Esophagus squamous epithelium (tissue), 5 donors: ENCODE data around the gene SLC25A4. TPM values are rescaled to one million over a fixed set of nuclear protein-coding genes. Genes with fewer than 3 reads are reported as not detected.
A peak's percentile ranks its signal among the peaks of the same experiment; 100 is the strongest.
"Not testable (repeated sequence)": the region's sequence is repeated elsewhere in the genome, so short reads cannot be mapped to it uniquely, and the experiment has no call there.

Source experiments
- DNase-seq: peaks from one replicate; lab custom pipeline; 2025; lab: John Stamatoyannopoulos, UW
- H3K27ac ChIP-seq, 4 donors: fragments of 200-600 bp; sonication (generic); one replicate each; pipeline ENCODE4 v1.5.1; 2016 to 2019; ENCODE audit warnings: mild to moderate bottlenecking in 1 of 4
- H3K27me3 ChIP-seq, 4 donors: fragments of 200-600 bp; sonication (generic); 1 replicate in 3 of 4; 2 replicates in 1 of 4; pipeline versions ENCODE4 v1.5.1 to v1.6.0; 2017 to 2021; ENCODE audit warnings: antibody characterized with exemption in 1 of 4
- H3K36me3 ChIP-seq, 3 donors: fragments of 200-600 bp; sonication (generic); one replicate each; pipeline ENCODE4 v1.5.1; 2016 to 2019
- H3K4me1 ChIP-seq, 3 donors: fragments of 200-600 bp; sonication (generic); one replicate each; pipeline ENCODE4 v1.5.1; 2017 to 2019
- H3K4me3 ChIP-seq, 4 donors: fragments of 200-600 bp; sonication (generic); 1 replicate in 3 of 4; 2 replicates in 1 of 4; pipeline ENCODE4 v1.5.1; 2016 to 2019; ENCODE audit warnings: mild to moderate bottlenecking in 2 of 4, moderate library complexity in 1 of 4
- H3K9me3 ChIP-seq, 3 donors: fragments of 200-600 bp; sonication (generic); one replicate each; pipeline ENCODE4 v1.5.1; 2016 to 2019
- POLR2A ChIP-seq, 4 donors: fragments of 450-650 bp; IDR thresholded peaks; one replicate each; pipeline ENCODE4 v1.6.1; 2017; ENCODE audit warnings: antibody characterized with exemption in 4 of 4, mild to moderate bottlenecking in 4 of 4, moderate library complexity in 3 of 4
- WGBS, 2 donors: methylation state at CpG; one replicate each; pipeline ENCODE4 v1.1.5; 2018; 5-methylcytosine and 5-hydroxymethylcytosine counted together
- intact Hi-C: fragments of 100-400 bp; cut with DNase I; formaldehyde crosslinking; loops from one replicate; pipeline ENCODE4 v1.15.0; 2022
- total RNA-seq, 4 donors: library from RNA; depleted of rRNA; stranded (reverse); fragments of >200 nt; gene quantifications; one replicate each; pipeline ENCODE4 v1.1.0, GENCODE V29; 2016
- TF ChIP-seq, protein P1 (sequence below), 6 experiments: fragments of 450-650 bp in 4 of 6; fragments of 200-600 bp in 2 of 6; sonication (generic) in 2 of 6; IDR thresholded peaks; one replicate each; pipeline ENCODE4 v1.5.1; 2016 to 2019; ENCODE audit warnings: antibody characterized with exemption in 6 of 6, mild to moderate bottlenecking in 4 of 6, moderate library complexity in 4 of 6
- donor health status: DM: yes; HTN: yes; CAD: no.

The SLC25A4 gene
- total RNA-seq, 4 donors from 2014 or later: 12.4 to 24.0 (median 16.3) TPM

DNA sequence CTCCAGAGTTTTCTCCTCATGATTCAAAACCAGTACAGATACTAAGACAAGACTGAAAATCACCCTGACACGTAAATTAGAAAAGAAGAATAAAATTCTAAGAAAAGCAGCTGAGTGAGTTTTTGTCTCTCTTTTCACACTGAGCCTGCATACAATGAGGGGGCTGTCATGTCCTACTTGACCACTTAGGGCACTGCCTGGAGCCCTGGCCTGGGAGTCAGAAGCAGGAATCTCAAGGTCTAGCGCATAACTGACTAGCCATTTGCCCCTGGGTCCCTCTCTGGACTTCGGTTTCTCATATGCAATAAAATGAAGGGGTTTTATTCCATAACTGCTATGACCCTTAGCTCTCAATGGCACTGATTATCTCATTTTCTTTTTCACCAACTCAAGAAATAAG is 36.7 kb upstream of the SLC25A4 start:
- DNase-seq: no peak
- peaks cover 0 to 26% (median 13%) of the 10 kb centered on the region in 3 donors for H3K4me1 ChIP-seq
- intact Hi-C loops: no loop called here
- no peaks in the 10 kb centered on the region for H3K36me3 ChIP-seq
- TF ChIP-seq, protein P1, sequence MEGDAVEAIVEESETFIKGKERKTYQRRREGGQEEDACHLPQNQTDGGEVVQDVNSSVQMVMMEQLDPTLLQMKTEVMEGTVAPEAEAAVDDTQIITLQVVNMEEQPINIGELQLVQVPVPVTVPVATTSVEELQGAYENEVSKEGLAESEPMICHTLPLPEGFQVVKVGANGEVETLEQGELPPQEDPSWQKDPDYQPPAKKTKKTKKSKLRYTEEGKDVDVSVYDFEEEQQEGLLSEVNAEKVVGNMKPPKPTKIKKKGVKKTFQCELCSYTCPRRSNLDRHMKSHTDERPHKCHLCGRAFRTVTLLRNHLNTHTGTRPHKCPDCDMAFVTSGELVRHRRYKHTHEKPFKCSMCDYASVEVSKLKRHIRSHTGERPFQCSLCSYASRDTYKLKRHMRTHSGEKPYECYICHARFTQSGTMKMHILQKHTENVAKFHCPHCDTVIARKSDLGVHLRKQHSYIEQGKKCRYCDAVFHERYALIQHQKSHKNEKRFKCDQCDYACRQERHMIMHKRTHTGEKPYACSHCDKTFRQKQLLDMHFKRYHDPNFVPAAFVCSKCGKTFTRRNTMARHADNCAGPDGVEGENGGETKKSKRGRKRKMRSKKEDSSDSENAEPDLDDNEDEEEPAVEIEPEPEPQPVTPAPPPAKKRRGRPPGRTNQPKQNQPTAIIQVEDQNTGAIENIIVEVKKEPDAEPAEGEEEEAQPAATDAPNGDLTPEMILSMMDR (IDR thresholded peaks at IDR 0.05): no peak
- H3K27ac ChIP-seq: no peak overlapping the region
- WGBS, 2 donors: 84 to 92% methylated on average over 3 of the region's 3 CpGs
- no peaks in the 10 kb centered on the region for H3K27me3 ChIP-seq
- H3K4me3 ChIP-seq: no peak overlapping the region
- no peaks in the 10 kb centered on the region for H3K9me3 ChIP-seq

DNA sequence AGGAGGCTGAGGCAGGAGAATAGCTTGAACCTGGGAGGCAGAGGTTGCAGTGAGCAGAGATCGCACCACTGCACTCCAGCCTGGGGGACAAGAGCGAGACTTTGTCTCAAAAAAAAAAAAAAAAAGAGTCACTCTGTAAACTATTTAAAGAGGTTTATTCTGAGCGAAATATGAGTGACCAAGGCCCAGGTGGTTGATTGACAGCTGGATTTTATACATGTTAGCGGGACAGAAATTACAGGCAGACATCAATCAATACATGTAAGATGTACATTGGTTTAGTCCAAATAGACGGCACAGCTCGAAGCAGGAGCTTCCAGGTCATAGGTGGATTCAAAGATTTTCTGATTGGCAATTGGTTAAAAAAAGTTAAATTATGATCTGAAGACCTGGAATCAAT is 35.5 kb upstream of the SLC25A4 start:
- H3K9me3 ChIP-seq, H3K27ac ChIP-seq, H3K27me3 ChIP-seq, DNase-seq, H3K36me3 ChIP-seq, H3K4me3 ChIP-seq, intact Hi-C loops: not testable (repeated sequence)
- peaks cover 7 to 38% (median 15%) of the 10 kb centered on the region in 3 donors for H3K4me1 ChIP-seq
- WGBS, 2 donors: 89 to 90% methylated on average over 5 to 6 of the region's 6 CpGs

DNA sequence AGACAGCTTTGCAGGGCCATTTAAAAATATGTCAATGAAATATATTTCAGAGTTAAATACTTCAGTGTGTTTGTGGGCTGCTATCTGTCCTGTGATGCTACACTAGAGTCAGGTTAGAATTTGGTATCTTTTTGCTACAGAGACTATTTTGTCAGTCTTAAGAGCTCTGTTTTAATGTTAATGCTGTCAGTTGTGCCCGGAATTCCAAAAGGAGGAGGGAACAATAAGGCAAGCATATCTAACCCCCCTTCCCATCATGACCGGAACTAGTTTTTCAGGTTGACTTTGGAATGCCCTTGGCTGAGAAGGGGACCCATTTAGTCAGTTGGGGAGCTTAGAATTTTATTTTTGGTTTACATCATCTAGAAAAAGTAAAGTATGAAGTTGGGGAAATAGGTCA is 34.9 kb upstream of the SLC25A4 start:
- 60 to 61% methylated on average over 2 of the region's 2 CpGs for WGBS, 2 donors
- intact Hi-C loops: no loop called here
- no peak overlapping the region for H3K4me3 ChIP-seq
- no peak overlapping the region for H3K27ac ChIP-seq
- no peaks in the 10 kb centered on the region for H3K9me3 ChIP-seq
- TF ChIP-seq, protein P1 (IDR thresholded peaks at IDR 0.05): no peak
- no peak for TF ChIP-seq POLR2A (IDR thresholded peaks at IDR 0.05)
- no peaks in the 10 kb centered on the region for H3K36me3 ChIP-seq
- DNase-seq: no peak
- peaks cover 8 to 41% (median 15%) of the 10 kb centered on the region in 3 donors for H3K4me1 ChIP-seq
- no peaks in the 10 kb centered on the region for H3K27me3 ChIP-seq

DNA sequence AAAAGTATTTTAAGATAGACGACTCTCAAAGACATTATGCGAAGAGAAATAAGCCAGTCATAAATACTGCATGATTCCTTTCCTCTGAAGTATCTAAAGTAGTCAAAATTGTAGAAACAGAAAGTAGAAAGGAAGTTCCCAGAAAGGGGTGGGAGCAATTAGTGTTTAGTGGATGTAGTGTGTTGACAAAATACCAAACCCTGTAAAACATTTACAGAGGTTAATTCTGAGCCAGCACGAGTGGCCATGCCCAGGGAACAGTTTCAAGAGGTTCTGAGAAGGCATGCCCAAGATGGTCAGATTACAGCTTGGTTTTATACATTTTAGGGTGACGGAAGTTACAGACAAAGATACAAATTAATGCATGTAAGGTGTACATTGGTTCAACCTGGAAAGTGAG is 34.4 kb upstream of the SLC25A4 start:
- no peak for DNase-seq
- no peak overlapping the region for H3K4me3 ChIP-seq
- H3K36me3 ChIP-seq: no peaks in the 10 kb centered on the region
- H3K27ac ChIP-seq: no peak overlapping the region
- intact Hi-C loops: no loop called here
- 69 to 75% methylated on average over 4 of the region's 4 CpGs for WGBS, 2 donors
- TF ChIP-seq, protein P1 (IDR thresholded peaks at IDR 0.05): no peak
- no peaks in the 10 kb centered on the region for H3K9me3 ChIP-seq
- H3K4me1 ChIP-seq: peaks cover 8 to 41% (median 15%) of the 10 kb centered on the region in 3 donors
- no peaks in the 10 kb centered on the region for H3K27me3 ChIP-seq

DNA sequence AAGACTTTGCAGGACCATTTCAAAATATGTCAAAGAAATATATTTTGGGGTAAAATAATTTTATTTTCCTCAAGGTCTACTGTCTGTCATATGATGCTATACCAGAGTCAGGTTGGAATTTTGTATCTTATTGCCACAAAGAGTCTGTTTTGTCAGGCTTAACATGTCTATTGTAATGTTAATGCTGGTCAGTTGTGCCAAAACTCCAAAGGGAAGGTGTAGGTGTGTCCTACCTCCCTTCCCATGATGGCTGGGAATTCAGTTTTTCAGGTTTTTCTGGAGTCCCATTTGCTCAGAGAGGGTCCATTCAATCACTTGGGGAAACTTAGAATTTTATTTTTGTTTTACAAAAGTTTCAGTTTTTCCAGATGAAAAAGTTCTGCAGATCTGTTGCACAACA is 33.3 kb upstream of the SLC25A4 start:
- H3K36me3 ChIP-seq: no peaks in the 10 kb centered on the region
- no peaks in the 10 kb centered on the region for H3K27me3 ChIP-seq
- H3K4me1 ChIP-seq: peaks cover 8 to 41% (median 15%) of the 10 kb centered on the region in 3 donors
- no peak for DNase-seq
- H3K27ac ChIP-seq: peak overlapping the region in 2 of 4 donors; percentile 18 to 30
- H3K9me3 ChIP-seq: no peaks in the 10 kb centered on the region
- TF ChIP-seq, protein P1 (IDR thresholded peaks at IDR 0.05): no peak
- TF ChIP-seq POLR2A (IDR thresholded peaks at IDR 0.05): no peak
- no peak overlapping the region for H3K4me3 ChIP-seq
- intact Hi-C loops: no loop called here

DNA sequence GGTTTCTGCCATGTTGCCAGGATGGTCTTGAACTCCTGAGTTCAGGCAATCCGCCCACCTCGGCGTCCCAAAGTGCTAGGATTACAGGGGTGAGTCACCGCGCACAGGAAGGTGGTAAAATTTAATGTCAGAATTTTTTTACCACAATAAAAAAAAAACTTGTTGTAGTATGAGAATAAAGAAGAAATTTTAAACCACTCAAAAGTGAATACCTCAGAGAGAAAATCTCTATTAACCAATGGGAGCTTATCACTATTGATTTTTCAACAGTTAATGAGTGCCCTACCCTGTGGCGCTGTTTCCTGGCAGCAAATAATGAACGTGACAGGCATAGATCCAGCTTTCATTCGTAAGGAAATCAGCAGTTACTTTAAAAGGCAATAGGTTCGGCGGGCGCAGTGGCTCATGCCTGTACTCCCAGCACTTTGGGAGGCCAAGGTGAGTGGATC is 32.7 kb upstream of the SLC25A4 start:
- TF ChIP-seq POLR2A (IDR thresholded peaks at IDR 0.05): no peak
- TF ChIP-seq, protein P1 (IDR thresholded peaks at IDR 0.05): no peak
- H3K9me3 ChIP-seq: no peaks in the 10 kb centered on the region
- intact Hi-C loops: no loop called here
- H3K36me3 ChIP-seq: no peaks in the 10 kb centered on the region
- H3K27ac ChIP-seq: peak overlapping the region in 2 of 4 donors; percentile 18 to 30
- no peaks in the 10 kb centered on the region for H3K27me3 ChIP-seq
- H3K4me1 ChIP-seq: peaks cover 8 to 41% (median 15%) of the 10 kb centered on the region in 3 donors
- no peak for DNase-seq
- no peak overlapping the region for H3K4me3 ChIP-seq
- WGBS, 2 donors: 38 to 59% methylated on average over 11 of the region's 11 CpGs
